ENCODE results near the gene STK35. TPM values are rescaled to one million over a fixed set of nuclear protein-coding genes. Genes with fewer than 3 reads are reported as not detected.

STK35 gene
- total RNA-seq (ENCODE audit: low replicate concordance), result 21.8 and 41.0 TPM in 2 replicates

- Histone ChIP-seq H3K9ac (peak within 1 kb of the TSS; percentile 99), H3K4me2 (peak within 1 kb of the TSS; percentile 99), H3K9me3 (ENCODE audit: low read depth) (no peaks in the 10 kb centered on the region), H3K79me2 (ENCODE audit: low read depth) (peaks cover 35% of the 10 kb centered on the region), H3K27me3 (no peaks in the 10 kb centered on the region), H2AFZ (replicated peaks) (peak within 1 kb of the TSS; percentile 91), H3F3A (ENCODE audit: low read depth) (peaks cover 32% of the 10 kb centered on the region), H3K27ac (peak within 1 kb of the TSS; percentile 100), H4K20me1 (ENCODE audit: low read depth) (peaks cover 34% of the 10 kb centered on the region), H3K36me3 (peaks cover 4% of the 10 kb centered on the region), H3K4me3 (peak within 1 kb of the TSS; percentile 98), H3K4me1 (peaks cover 28% of the 10 kb centered on the region)
- no peaks in the 10 kb centered on the region for H3K9me3 Mint-ChIP-seq
- TF ChIP-seq, protein P1, sequence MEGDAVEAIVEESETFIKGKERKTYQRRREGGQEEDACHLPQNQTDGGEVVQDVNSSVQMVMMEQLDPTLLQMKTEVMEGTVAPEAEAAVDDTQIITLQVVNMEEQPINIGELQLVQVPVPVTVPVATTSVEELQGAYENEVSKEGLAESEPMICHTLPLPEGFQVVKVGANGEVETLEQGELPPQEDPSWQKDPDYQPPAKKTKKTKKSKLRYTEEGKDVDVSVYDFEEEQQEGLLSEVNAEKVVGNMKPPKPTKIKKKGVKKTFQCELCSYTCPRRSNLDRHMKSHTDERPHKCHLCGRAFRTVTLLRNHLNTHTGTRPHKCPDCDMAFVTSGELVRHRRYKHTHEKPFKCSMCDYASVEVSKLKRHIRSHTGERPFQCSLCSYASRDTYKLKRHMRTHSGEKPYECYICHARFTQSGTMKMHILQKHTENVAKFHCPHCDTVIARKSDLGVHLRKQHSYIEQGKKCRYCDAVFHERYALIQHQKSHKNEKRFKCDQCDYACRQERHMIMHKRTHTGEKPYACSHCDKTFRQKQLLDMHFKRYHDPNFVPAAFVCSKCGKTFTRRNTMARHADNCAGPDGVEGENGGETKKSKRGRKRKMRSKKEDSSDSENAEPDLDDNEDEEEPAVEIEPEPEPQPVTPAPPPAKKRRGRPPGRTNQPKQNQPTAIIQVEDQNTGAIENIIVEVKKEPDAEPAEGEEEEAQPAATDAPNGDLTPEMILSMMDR (IDR thresholded peaks at IDR 0.05), result no peak
- TF ChIP-seq EZH2phosphoT487 (IDR thresholded peaks at IDR 0.05) (no peak), EZH2 (IDR thresholded peaks at IDR 0.05) (no peak)
- H3K27me3 Mint-ChIP-seq (ENCODE audit: insufficient read depth, low read depth), result peaks cover 3% of the 10 kb centered on the region
- peak within 1 kb of the TSS; percentile 100 for H3K27ac Mint-ChIP-seq
- peak within 1 kb of the TSS; percentile 94 for H3K4me3 Mint-ChIP-seq
- DNase-seq (ENCODE audit: low spot score), result no peak
- peaks cover 13% of the 10 kb centered on the region for H3K36me3 Mint-ChIP-seq
- peaks cover 34% of the 10 kb centered on the region for H3K4me1 Mint-ChIP-seq
Measured at GRCh38 chr20:2101057-2101864, at the start of gene STK35. Gene STK35, plus strand, starts transcription at chr20:2101827. Its CDS starts 55 bp downstream, at chr20:2101882.

DNA sequence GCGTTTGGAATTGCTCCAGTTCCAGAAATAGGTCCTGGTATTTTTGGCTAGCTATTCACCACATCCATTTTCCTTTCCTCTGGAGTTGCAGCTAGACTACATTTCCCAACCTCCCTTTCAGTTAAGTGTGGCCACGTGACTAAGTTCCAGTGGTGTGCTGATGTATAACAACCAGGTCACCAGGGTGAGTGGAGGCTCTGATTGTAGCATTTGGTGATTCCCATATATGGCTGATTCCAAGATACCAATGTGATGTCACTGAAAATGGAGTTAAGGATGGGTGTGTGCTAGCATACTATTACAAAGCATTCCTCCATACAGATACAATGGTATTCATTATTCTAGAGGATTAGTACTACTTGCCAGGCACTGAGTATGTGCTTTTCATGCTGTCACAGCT lies 49.7 kb upstream of the STK35 start:
- Histone ChIP-seq H3K36me3 (no peaks in the 10 kb centered on the region), H3K9me3 (ENCODE audit: low read depth) (no peaks in the 10 kb centered on the region), H4K20me1 (ENCODE audit: low read depth) (no peaks in the 10 kb centered on the region), H3K4me3 (no peak overlapping the region), H3K4me2 (no peak overlapping the region), H3K27ac (no peak overlapping the region), H3K79me2 (ENCODE audit: low read depth) (no peaks in the 10 kb centered on the region), H3K4me1 (no peaks in the 10 kb centered on the region), H3K27me3 (no peaks in the 10 kb centered on the region), H2AFZ (replicated peaks) (peak overlapping the region; percentile 50), H3F3A (ENCODE audit: low read depth) (no peaks in the 10 kb centered on the region), H3K9ac (no peak overlapping the region)
- peaks cover 3% of the 10 kb centered on the region for H3K27me3 Mint-ChIP-seq (ENCODE audit: insufficient read depth, low read depth)
- TF ChIP-seq EZH2phosphoT487 (IDR thresholded peaks at IDR 0.05), result no peak
- TF ChIP-seq, protein P1 (IDR thresholded peaks at IDR 0.05), result no peak
- no peak for TF ChIP-seq EZH2 (IDR thresholded peaks at IDR 0.05)
- H3K4me1 Mint-ChIP-seq, result no peaks in the 10 kb centered on the region
- H3K36me3 Mint-ChIP-seq, result no peaks in the 10 kb centered on the region
- H3K27ac Mint-ChIP-seq, result no peak overlapping the region
- peak; percentile 6 for DNase-seq (ENCODE audit: low spot score)
- no peak overlapping the region for H3K4me3 Mint-ChIP-seq
- peaks cover 2% of the 10 kb centered on the region for H3K9me3 Mint-ChIP-seq

DNA sequence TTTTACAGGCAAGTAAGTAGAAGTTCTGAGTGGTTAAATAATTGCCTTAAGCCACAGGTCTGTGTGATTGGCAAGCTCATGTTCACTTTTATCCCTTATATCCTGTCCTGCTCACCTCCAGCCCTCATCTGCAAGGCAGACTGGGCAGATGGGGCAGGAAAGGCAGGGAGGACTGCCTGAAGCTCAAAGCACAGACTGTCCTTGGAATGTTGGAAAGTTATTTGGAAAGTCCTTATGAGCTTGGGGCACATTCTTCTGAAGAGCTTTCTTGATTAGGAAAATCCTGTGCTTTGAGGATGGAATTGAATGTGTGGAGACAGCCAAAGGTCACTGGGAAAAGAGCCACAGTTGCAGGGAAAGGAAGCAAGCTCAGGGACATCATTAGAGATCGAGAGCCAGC lies 48.9 kb upstream of the STK35 start:
- Histone ChIP-seq H3K4me2 (no peak overlapping the region), H3K9ac (no peak overlapping the region), H3K36me3 (no peaks in the 10 kb centered on the region), H3F3A (ENCODE audit: low read depth) (no peaks in the 10 kb centered on the region), H3K27me3 (no peaks in the 10 kb centered on the region), H3K9me3 (ENCODE audit: low read depth) (no peaks in the 10 kb centered on the region), H3K79me2 (ENCODE audit: low read depth) (no peaks in the 10 kb centered on the region), H2AFZ (replicated peaks) (no peak overlapping the region), H3K4me3 (no peak overlapping the region), H4K20me1 (ENCODE audit: low read depth) (no peaks in the 10 kb centered on the region), H3K4me1 (no peaks in the 10 kb centered on the region), H3K27ac (no peak overlapping the region)
- Mint-ChIP-seq H3K9me3 (peaks cover 3% of the 10 kb centered on the region), H3K4me3 (no peak overlapping the region), H3K27me3 (ENCODE audit: insufficient read depth, low read depth) (peaks cover 3% of the 10 kb centered on the region), H3K27ac (no peak overlapping the region), H3K4me1 (no peaks in the 10 kb centered on the region), H3K36me3 (no peaks in the 10 kb centered on the region)
- TF ChIP-seq, protein P1 (IDR thresholded peaks at IDR 0.05), result no peak
- no peak for TF ChIP-seq EZH2 (IDR thresholded peaks at IDR 0.05)
- no peak for TF ChIP-seq EZH2phosphoT487 (IDR thresholded peaks at IDR 0.05)
- DNase-seq (ENCODE audit: low spot score), result no peak
